HepG2 (cell line): ENCODE measurements around the gene ALG8. TPM values are rescaled to one million over a fixed set of nuclear protein-coding genes. Genes with fewer than 3 reads are reported as not detected.

Experiments
- ARHGAP35 ChIP-seq: sonication (generic); formaldehyde crosslinking; IDR thresholded peaks from 2 replicates; pipeline ENCODE4 v1.9.0; 2022; ENCODE audit warnings: mild to moderate bottlenecking, inconsistent platforms, moderate library complexity, missing genetic modification reagents, borderline replicate concordance
- ATRX ChIP-seq: sonication (generic); formaldehyde crosslinking; IDR thresholded peaks from 2 replicates; pipeline ENCODE4 v1.4.0; 2020; ENCODE audit warnings: missing genetic modification reagents, borderline replicate concordance
- EP300 ChIP-seq, 3 experiments: sonication (generic) in 1 of 3; formaldehyde crosslinking in 1 of 3; IDR thresholded peaks; 2 replicates each; pipeline versions ENCODE4 v1.5.1 to v1.6.1; 2011 to 2020; ENCODE audit warnings: low read depth in 2 of 3, low read length in 2 of 3, borderline replicate concordance in 1 of 3, improper control_type of control experiment in 1 of 3, mild to moderate bottlenecking in 1 of 3, missing genetic modification reagents in 1 of 3, moderate library complexity in 1 of 3
- ETV5 ChIP-seq: IDR thresholded peaks from 2 replicates; pipeline ENCODE4 v1.6.1; 2018; ENCODE audit warnings: missing biosample characterization, missing genetic modification reagents, inconsistent platforms, borderline replicate concordance
- FOSL2 ChIP-seq: sonication (generic); formaldehyde crosslinking; IDR thresholded peaks from 2 replicates; pipeline ENCODE4 v1.4.0; 2020; ENCODE audit warnings: missing genetic modification reagents
- FOXJ3 ChIP-seq: sonication (generic); formaldehyde crosslinking; IDR thresholded peaks from 2 replicates; pipeline ENCODE4 v1.4.0; 2020; ENCODE audit warnings: missing genetic modification reagents, mild to moderate bottlenecking, borderline replicate concordance
- GFI1 ChIP-seq: sonication (generic); formaldehyde crosslinking; IDR thresholded peaks from 2 replicates; pipeline ENCODE4 v1.5.0; 2020; ENCODE audit warnings: missing genetic modification reagents, mild to moderate bottlenecking, borderline replicate concordance
- HDAC2 ChIP-seq: sonication (generic); formaldehyde crosslinking; IDR thresholded peaks from 2 replicates; pipeline ENCODE4 v1.4.0; 2020; ENCODE audit warnings: missing genetic modification reagents
- KAT2B ChIP-seq: fragments of 150-350 bp; IDR thresholded peaks from 2 replicates; pipeline ENCODE4 v1.6.1; 2014; ENCODE audit warnings: low read depth, low read length, borderline replicate concordance
- NFKBIZ ChIP-seq: IDR thresholded peaks from 2 replicates; pipeline ENCODE4 v1.6.1; 2018; ENCODE audit warnings: missing genetic modification reagents, missing compliant biosample characterization
- ONECUT2 ChIP-seq: sonication (generic); formaldehyde crosslinking; IDR thresholded peaks from 2 replicates; pipeline ENCODE4 v1.4.0; 2020; ENCODE audit warnings: missing genetic modification reagents
- RELA ChIP-seq: sonication (generic); formaldehyde crosslinking; IDR thresholded peaks from 2 replicates; pipeline ENCODE4 v1.4.0; 2020; ENCODE audit warnings: missing genetic modification reagents
- RXRB ChIP-seq: IDR thresholded peaks from 2 replicates; pipeline ENCODE4 v1.6.1; 2016; ENCODE audit warnings: borderline replicate concordance, missing genetic modification reagents, missing compliant biosample characterization
- SMARCC2 ChIP-seq: fragments of 450-650 bp; IDR thresholded peaks from 2 replicates; pipeline ENCODE4 v1.6.1; 2017; ENCODE audit warnings: antibody characterized with exemption, mild to moderate bottlenecking
- TBL1XR1 ChIP-seq: fragments of 150-350 bp; IDR thresholded peaks from 2 replicates; pipeline ENCODE4 v1.6.1; 2014; ENCODE audit warnings: borderline replicate concordance, low read length; ENCODE audit not compliant: partially characterized antibody
- TBX2 ChIP-seq: sonication (generic); formaldehyde crosslinking; IDR thresholded peaks from 2 replicates; pipeline ENCODE4 v1.5.0; 2020; ENCODE audit warnings: missing genetic modification reagents, mild to moderate bottlenecking, borderline replicate concordance
- THAP11 ChIP-seq: IDR thresholded peaks from 2 replicates; pipeline ENCODE4 v1.6.1; 2016; ENCODE audit warnings: missing biosample characterization, missing genetic modification reagents
- TSC22D2 ChIP-seq: sonication (generic); formaldehyde crosslinking; IDR thresholded peaks from 2 replicates; pipeline ENCODE4 v1.5.1; 2020; ENCODE audit warnings: missing genetic modification reagents, mild to moderate bottlenecking, borderline replicate concordance
- ZBTB7A ChIP-seq: sonication (generic); formaldehyde crosslinking; IDR thresholded peaks from 2 replicates; pipeline ENCODE4 v1.8.0; 2022; ENCODE audit warnings: mild to moderate bottlenecking, missing genetic modification reagents
- ZC3H13 ChIP-seq: sonication (generic); formaldehyde crosslinking; IDR thresholded peaks from 2 replicates; pipeline ENCODE4 v1.8.1; 2023; ENCODE audit warnings: mild to moderate bottlenecking, missing genetic modification reagents, moderate library complexity
- ZFP36L2 ChIP-seq: sonication (generic); formaldehyde crosslinking; IDR thresholded peaks from 2 replicates; pipeline ENCODE4 v1.4.0; 2020; ENCODE audit warnings: missing genetic modification reagents
- ZNF451 ChIP-seq: sonication (generic); formaldehyde crosslinking; IDR thresholded peaks from 2 replicates; pipeline ENCODE4 v1.5.0; 2020; ENCODE audit warnings: mild to moderate bottlenecking, missing genetic modification reagents
- ZNF547 ChIP-seq: sonication (generic); formaldehyde crosslinking; IDR thresholded peaks from 2 replicates; pipeline ENCODE4 v1.5.1; 2020; ENCODE audit warnings: mild to moderate bottlenecking, missing genetic modification reagents
- ZNF678 ChIP-seq: sonication (generic); formaldehyde crosslinking; IDR thresholded peaks from 2 replicates; pipeline ENCODE4 v1.4.0; 2020; ENCODE audit warnings: mild to moderate bottlenecking, missing genetic modification reagents
- ZNF772 ChIP-seq: sonication (generic); formaldehyde crosslinking; IDR thresholded peaks from 2 replicates; pipeline ENCODE4 v1.5.0; 2020; ENCODE audit warnings: mild to moderate bottlenecking, missing genetic modification reagents
- polyA plus RNA-seq, 8 experiments: library from polyadenylated mRNA; depleted of rRNA in 3 of 8; stranded (reverse) in 7 of 8; unstranded in 1 of 8; fragments of >200 nt; fragmentation: Illumina TruSeq in 4 of 8; extraction: Trizol in 4 of 8; gene quantifications; 2 replicates each; pipeline versions ENCODE4 v1.2.1 to v1.2.3, GENCODE V29; 2011 to 2016; ENCODE audit warnings: low read depth in 4 of 8, missing spikeins in 1 of 8, mixed read lengths in 1 of 8; ENCODE audit not compliant: insufficient read depth in 1 of 8
- total RNA-seq, 5 experiments: library from RNA; depleted of rRNA; stranded (reverse); fragments of >200 nt; fragmentation: Illumina TruSeq; extraction: Trizol; gene quantifications; 2 replicates each; pipeline ENCODE4 v1.2.3, GENCODE V29; 2016; ENCODE audit warnings: low read depth in 1 of 5
- TF ChIP-seq, protein P1 (sequence below): sonication (generic); formaldehyde crosslinking; IDR thresholded peaks from 2 replicates; pipeline ENCODE4 v1.4.0; 2020; ENCODE audit warnings: missing genetic modification reagents, borderline replicate concordance
- TF ChIP-seq, protein P2 (sequence below): sonication (generic); formaldehyde crosslinking; IDR thresholded peaks from 2 replicates; pipeline ENCODE4 v1.4.0; 2020; ENCODE audit warnings: mild to moderate bottlenecking, missing genetic modification reagents

ALG8 gene
- total and polyA plus RNA-seq, 2 of the 13 experiments (the other 11 are each of a cell fraction or from before 2014, with no cell fraction given) = 75.8 to 88.0 TPM

- TF ChIP-seq TBL1XR1 (peak; percentile 50), ARHGAP35 (CRISPR knock-in tag) (no peak), SMARCC2 (no peak), NFKBIZ (CRISPR knock-in tag) (0 out of 2 replicates have a peak, but pooled peaks have one; percentile 58), RELA (CRISPR knock-in tag) (no peak), EP300 (IDR thresholded peaks at IDR 0.05; ENCODE audit: low read depth in 2 of 2, low read length in 2 of 2) (peak in 1 of 2 experiments; percentile 67; a peak in 2 of 4 replicates), EP300 (CRISPR knock-in tag; IDR thresholded peaks at IDR 0.05; ENCODE audit: borderline replicate concordance) (peak; percentile 23; the same call in 1 of the 2 replicates), ZNF451 (CRISPR knock-in tag) (no peak), TSC22D2 (CRISPR knock-in tag) (0 out of 2 replicates have a peak, but pooled peaks have one; percentile 44), GFI1 (CRISPR knock-in tag) (peak; percentile 100), THAP11 (peak; percentile 61), FOXJ3 (0 out of 2 replicates have a peak, but pooled peaks have one; percentile 67), ONECUT2 (CRISPR knock-in tag) (no peak), KAT2B (no peak), ATRX (no peak), FOSL2 (CRISPR knock-in tag) (peak; percentile 71), ZNF772 (CRISPR knock-in tag) (no peak), TBX2 (CRISPR knock-in tag) (0 out of 2 replicates have a peak, but pooled peaks have one; percentile 42), ZNF678 (CRISPR knock-in tag) (no peak), ZNF547 (CRISPR knock-in tag) (no peak), ZFP36L2 (no peak), ZBTB7A (CRISPR knock-in tag) (no peak), RXRB (CRISPR knock-in tag) (peak; percentile 96), ETV5 (no peak), ZC3H13 (CRISPR knock-in tag) (no peak), HDAC2 (CRISPR knock-in tag) (peak; percentile 84)
- TF ChIP-seq, protein P1, sequence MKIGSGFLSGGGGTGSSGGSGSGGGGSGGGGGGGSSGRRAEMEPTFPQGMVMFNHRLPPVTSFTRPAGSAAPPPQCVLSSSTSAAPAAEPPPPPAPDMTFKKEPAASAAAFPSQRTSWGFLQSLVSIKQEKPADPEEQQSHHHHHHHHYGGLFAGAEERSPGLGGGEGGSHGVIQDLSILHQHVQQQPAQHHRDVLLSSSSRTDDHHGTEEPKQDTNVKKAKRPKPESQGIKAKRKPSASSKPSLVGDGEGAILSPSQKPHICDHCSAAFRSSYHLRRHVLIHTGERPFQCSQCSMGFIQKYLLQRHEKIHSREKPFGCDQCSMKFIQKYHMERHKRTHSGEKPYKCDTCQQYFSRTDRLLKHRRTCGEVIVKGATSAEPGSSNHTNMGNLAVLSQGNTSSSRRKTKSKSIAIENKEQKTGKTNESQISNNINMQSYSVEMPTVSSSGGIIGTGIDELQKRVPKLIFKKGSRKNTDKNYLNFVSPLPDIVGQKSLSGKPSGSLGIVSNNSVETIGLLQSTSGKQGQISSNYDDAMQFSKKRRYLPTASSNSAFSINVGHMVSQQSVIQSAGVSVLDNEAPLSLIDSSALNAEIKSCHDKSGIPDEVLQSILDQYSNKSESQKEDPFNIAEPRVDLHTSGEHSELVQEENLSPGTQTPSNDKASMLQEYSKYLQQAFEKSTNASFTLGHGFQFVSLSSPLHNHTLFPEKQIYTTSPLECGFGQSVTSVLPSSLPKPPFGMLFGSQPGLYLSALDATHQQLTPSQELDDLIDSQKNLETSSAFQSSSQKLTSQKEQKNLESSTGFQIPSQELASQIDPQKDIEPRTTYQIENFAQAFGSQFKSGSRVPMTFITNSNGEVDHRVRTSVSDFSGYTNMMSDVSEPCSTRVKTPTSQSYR (CRISPR knock-in tag) = peak; percentile 38; the same call in 1 of the 2 replicates
- TF ChIP-seq, protein P2, sequence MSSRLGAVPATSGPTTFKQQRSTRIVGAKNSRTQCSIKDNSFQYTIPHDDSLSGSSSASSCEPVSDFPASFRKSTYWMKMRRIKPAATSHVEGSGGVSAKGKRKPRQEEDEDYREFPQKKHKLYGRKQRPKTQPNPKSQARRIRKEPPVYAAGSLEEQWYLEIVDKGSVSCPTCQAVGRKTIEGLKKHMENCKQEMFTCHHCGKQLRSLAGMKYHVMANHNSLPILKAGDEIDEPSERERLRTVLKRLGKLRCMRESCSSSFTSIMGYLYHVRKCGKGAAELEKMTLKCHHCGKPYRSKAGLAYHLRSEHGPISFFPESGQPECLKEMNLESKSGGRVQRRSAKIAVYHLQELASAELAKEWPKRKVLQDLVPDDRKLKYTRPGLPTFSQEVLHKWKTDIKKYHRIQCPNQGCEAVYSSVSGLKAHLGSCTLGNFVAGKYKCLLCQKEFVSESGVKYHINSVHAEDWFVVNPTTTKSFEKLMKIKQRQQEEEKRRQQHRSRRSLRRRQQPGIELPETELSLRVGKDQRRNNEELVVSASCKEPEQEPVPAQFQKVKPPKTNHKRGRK (CRISPR knock-in tag) = no peak
These were observed 31.6 kb upstream of the ALG8 start (continued) for GRCh38 chr11:78170874-78171549.
